SK-N-SH (cell line): ENCODE data around the gene PICK1. TPM values are rescaled to one million over a fixed set of nuclear protein-coding genes. Genes with fewer than 3 reads are reported as not detected.

Experiments
- CTCF ChIA-PET: fragments of 300-600, 350-600 bp; formaldehyde crosslinking; extraction: SDS; loops from one replicate; lab custom pipeline; 2021; lab: Yijun Ruan, JAX
- POLR2A ChIA-PET: fragments of 350-600 bp; sonication (Branson Sonifier 250); formaldehyde crosslinking; extraction: SDS; loops from one replicate; lab custom pipeline; 2020; ENCODE audit warnings: antibody characterized with exemption, inconsistent platforms; lab: Yijun Ruan, JAX
- DNase-seq: peaks from one replicate; pipeline ENCODE4 v3.0.0; 2012
- H2AFZ ChIP-seq: fragments of 200-600 bp; sonication (generic); 2 replicates; pipeline ENCODE4 v1.8.1; 2016; ENCODE audit warnings: antibody characterized with exemption, mild to moderate bottlenecking, low read depth
- H3F3A ChIP-seq: fragments of 200-600 bp; sonication (generic); replicated peaks from 2 replicates; pipeline ENCODE3; 2016; ENCODE audit warnings: antibody characterized with exemption, mild to moderate bottlenecking; ENCODE audit not compliant: insufficient read depth
- H3K27ac ChIP-seq, 2 experiments: fragments of 200-500 bp in 1 of 2; fragments of 200-600 bp in 1 of 2; sonication (Bioruptor generic) in 1 of 2; sonication (generic), shearing (Covaris generic) in 1 of 2; 2 replicates each; pipeline versions ENCODE4 v1.5.1 to v1.6.1; 2014 to 2016; ENCODE audit warnings: low read depth in 2 of 2, inconsistent platforms in 1 of 2, low read length in 1 of 2, mild to moderate bottlenecking in 1 of 2, mixed read lengths in 1 of 2
- H3K27me3 ChIP-seq: fragments of 200-600 bp; sonication (generic), shearing (Covaris generic); 2 replicates; pipeline ENCODE4 v1.6.1; 2016; ENCODE audit warnings: mixed run types; ENCODE audit not compliant: insufficient read depth
- H3K36me3 ChIP-seq, 2 experiments: fragments of 200-500 bp in 1 of 2; fragments of 200-600 bp in 1 of 2; sonication (Bioruptor generic) in 1 of 2; sonication (generic) in 1 of 2; replicated peaks in 1 of 2; 2 replicates each; pipeline versions ENCODE3 to v1.5.1; 2014 to 2016; ENCODE audit warnings: low read length in 1 of 2, mild to moderate bottlenecking in 1 of 2; ENCODE audit not compliant: insufficient read depth in 2 of 2, control insufficient read depth in 1 of 2
- H3K4me1 ChIP-seq, 2 experiments: fragments of 200-500 bp in 1 of 2; fragments of 200-600 bp in 1 of 2; sonication (Bioruptor generic) in 1 of 2; sonication (generic), shearing (Covaris generic) in 1 of 2; 2 replicates each; pipeline versions ENCODE4 v1.5.1 to v1.6.1; 2014 to 2016; ENCODE audit warnings: low read depth in 1 of 2, low read length in 1 of 2, mixed run types in 1 of 2; ENCODE audit not compliant: insufficient read depth in 2 of 2, control insufficient read depth in 1 of 2
- H3K4me2 ChIP-seq: fragments of 200-600 bp; sonication (generic), shearing (Covaris generic); 2 replicates; pipeline ENCODE4 v1.6.1; 2017; ENCODE audit warnings: mixed run types
- H3K4me3 ChIP-seq, 2 experiments: fragments of 200-500 bp in 1 of 2; fragments of 200-600 bp in 1 of 2; sonication (Bioruptor generic) in 1 of 2; sonication (generic), shearing (Covaris generic) in 1 of 2; 2 replicates each; pipeline versions ENCODE4 v1.5.1 to v1.8.1; 2014 to 2016; ENCODE audit warnings: low read depth in 2 of 2, inconsistent platforms in 1 of 2, low read length in 1 of 2, mild to moderate bottlenecking in 1 of 2, mixed read lengths in 1 of 2, moderate library complexity in 1 of 2
- H3K79me2 ChIP-seq: fragments of 200-600 bp; sonication (generic); 2 replicates; pipeline ENCODE4 v1.8.1; 2017; ENCODE audit warnings: mild to moderate bottlenecking; ENCODE audit not compliant: insufficient read depth
- H3K9ac ChIP-seq: fragments of 200-600 bp; sonication (generic); 2 replicates; pipeline ENCODE4 v1.6.1; 2017; ENCODE audit warnings: mixed run types
- H3K9me2 ChIP-seq: fragments of 200-600 bp; sonication (generic); 2 replicates; pipeline ENCODE4 v1.6.1; 2017; ENCODE audit warnings: mixed run types
- H3K9me3 ChIP-seq: fragments of 200-600 bp; sonication (generic); 2 replicates; pipeline ENCODE4 v1.6.1; 2017; ENCODE audit warnings: mixed run types, mild to moderate bottlenecking, moderate library complexity
- H4K20me1 ChIP-seq: fragments of 200-600 bp; sonication (generic); 2 replicates; pipeline ENCODE4 v1.6.1; 2017; ENCODE audit warnings: mild to moderate bottlenecking, mixed run types; ENCODE audit not compliant: insufficient read depth
- EP300 ChIP-seq, 2 experiments: IDR thresholded peaks; 2 replicates each; pipeline versions ENCODE4 v1.4.0 to v1.6.1; 2012; ENCODE audit warnings: borderline replicate concordance in 1 of 2, low read depth in 1 of 2, low read length in 1 of 2
- EZH2phosphoT487 ChIP-seq: fragments of 200-600 bp; sonication (generic); IDR thresholded peaks from 2 replicates; pipeline ENCODE4 v1.6.1; 2017; ENCODE audit warnings: low read depth, mixed run types, mild to moderate bottlenecking, antibody characterized with exemption, moderate library complexity, borderline replicate concordance
- FOSL2 ChIP-seq: IDR thresholded peaks from 2 replicates; pipeline ENCODE4 v1.4.0; 2012; ENCODE audit warnings: low read depth, mild to moderate bottlenecking, moderate library complexity, borderline replicate concordance
- FOXJ3 ChIP-seq: sonication (generic); formaldehyde crosslinking; IDR thresholded peaks from 2 replicates; pipeline ENCODE4 v1.5.1; 2020; ENCODE audit warnings: mild to moderate bottlenecking, missing genetic modification reagents
- GATA2 ChIP-seq: sonication (generic); formaldehyde crosslinking; IDR thresholded peaks from 2 replicates; pipeline ENCODE4 v1.5.0; 2020; ENCODE audit warnings: mild to moderate bottlenecking, missing genetic modification reagents
- JUND ChIP-seq: IDR thresholded peaks from 2 replicates; pipeline ENCODE4 v1.4.0; 2012
- NRF1 ChIP-seq: IDR thresholded peaks from 2 replicates; pipeline ENCODE4 v1.6.1; 2012; ENCODE audit warnings: low read depth, mild to moderate bottlenecking, low read length
- PBX3 ChIP-seq: IDR thresholded peaks from 2 replicates; pipeline ENCODE4; 2012
- RAD21 ChIP-seq: IDR thresholded peaks from 2 replicates; pipeline ENCODE4 v1.6.1; 2012; ENCODE audit warnings: mild to moderate bottlenecking, low read length
- REST ChIP-seq: IDR thresholded peaks from 2 replicates; pipeline ENCODE4 v1.6.1; 2012; ENCODE audit warnings: mild to moderate bottlenecking, low read depth, low read length, moderate library complexity
- RFX5 ChIP-seq: IDR thresholded peaks from 2 replicates; pipeline ENCODE4 v1.6.1; 2012; ENCODE audit warnings: mild to moderate bottlenecking, improper control_type of control experiment, low read length
- RXRA ChIP-seq: IDR thresholded peaks from 2 replicates; pipeline ENCODE4 v1.4.0; 2012; ENCODE audit warnings: low read depth, mild to moderate bottlenecking, borderline replicate concordance
- SIN3A ChIP-seq: IDR thresholded peaks from 2 replicates; pipeline ENCODE4 v1.6.1; 2012; ENCODE audit warnings: low read depth, mild to moderate bottlenecking, low read length, moderate library complexity, borderline replicate concordance
- TAF1 ChIP-seq: IDR thresholded peaks from 2 replicates; pipeline ENCODE4 v1.6.1; 2012; ENCODE audit warnings: low read depth, mild to moderate bottlenecking, low read length, moderate library complexity, borderline replicate concordance
- USF1 ChIP-seq: IDR thresholded peaks from 2 replicates; pipeline ENCODE4 v1.4.0; 2012; ENCODE audit warnings: low read depth, borderline replicate concordance
- USF2 ChIP-seq: fragments of 150-350 bp; IDR thresholded peaks from 2 replicates; pipeline ENCODE4 v1.6.1; 2017; ENCODE audit warnings: antibody characterized with exemption, low read length, low read depth, borderline replicate concordance
- WGBS: methylation state at CpG from one replicate; pipeline ENCODE4 v1.1.6; 2017; ENCODE audit warnings: low lambda C conversion rate; 5-methylcytosine and 5-hydroxymethylcytosine counted together
- polyA plus RNA-seq, 3 experiments: library from polyadenylated mRNA; depleted of rRNA; stranded (reverse); fragments of >200 nt; gene quantifications; 2 replicates each; pipeline ENCODE4 v1.2.3, GENCODE V29; 2012

Gene PICK1
- polyA plus RNA-seq, 1 of the 3 experiments (the other 2 are of a cell fraction), result 36.8 TPM

GRCh38 chr22:38056969-38057891 is at the start of gene PICK1 (continued):
- TF ChIP-seq REST, result no peak
- TF ChIP-seq FOXJ3 (CRISPR knock-in tag), result no peak
- no peak for TF ChIP-seq RXRA
- TF ChIP-seq EP300 (IDR thresholded peaks at IDR 0.05; ENCODE audit: borderline replicate concordance in 1 of 2, low read depth in 1 of 2, low read length in 1 of 2), result no peak
- no peak for TF ChIP-seq JUND
- peak; percentile 57; the same call in 1 of the 2 replicates for TF ChIP-seq RFX5
- peak; percentile 32; the same call in 1 of the 2 replicates for TF ChIP-seq SIN3A
- peak; percentile 34; the same call in 1 of the 2 replicates for TF ChIP-seq PBX3
- TF ChIP-seq EZH2phosphoT487, result no peak
- TF ChIP-seq NRF1, result no peak

- Histone ChIP-seq H3K4me2 (no peak overlapping the region), H3K4me3 (no peak overlapping the region), H3K79me2 (no peaks in the 10 kb centered on the region), H3K27me3 (no peaks in the 10 kb centered on the region), H4K20me1 (no peaks in the 10 kb centered on the region), H3K27ac (no peak overlapping the region), H3F3A (no peaks in the 10 kb centered on the region), H3K36me3 (no peaks in the 10 kb centered on the region), H3K9ac (no peak overlapping the region), H3K4me1 (no peaks in the 10 kb centered on the region; a peak in 1 of 4 replicates), H3K9me2 (no peaks in the 10 kb centered on the region), H2AFZ (no peak overlapping the region), H3K9me3 (no peaks in the 10 kb centered on the region)
- POLR2A ChIA-PET, result no interaction called here
- CTCF ChIA-PET, result no interaction called here
- no peak for DNase-seq
- 48% methylated on average over 4 of the region's 14 CpGs for WGBS
- TF ChIP-seq USF2 (no peak), EP300 (IDR thresholded peaks at IDR 0.05; ENCODE audit: borderline replicate concordance in 1 of 2, low read depth in 1 of 2, low read length in 1 of 2) (0 out of 4 replicates have a peak, but pooled peaks of 1 of the 2 experiments have one; percentile 43), FOSL2 (no peak), TAF1 (no peak), REST (no peak), RAD21 (no peak), USF1 (no peak), GATA2 (CRISPR knock-in tag) (peak; percentile 42; the same call in 1 of the 2 replicates)
Measured at GRCh38 chr22:38009000-38009806, 48.0 kb upstream of the PICK1 start.
